NCI-H146 (cell line): Measurements from ENCODE around the gene TAF11L14.
"Not testable (repeated sequence)": the region's sequence is repeated elsewhere in the genome, so short reads cannot be mapped to it uniquely, and the experiment has no call there.

ENCODE experiments used
- DNase-seq: peaks from one replicate; lab custom pipeline; 2025; lab: John Stamatoyannopoulos, UW

The TAF11L14 gene

DNA sequence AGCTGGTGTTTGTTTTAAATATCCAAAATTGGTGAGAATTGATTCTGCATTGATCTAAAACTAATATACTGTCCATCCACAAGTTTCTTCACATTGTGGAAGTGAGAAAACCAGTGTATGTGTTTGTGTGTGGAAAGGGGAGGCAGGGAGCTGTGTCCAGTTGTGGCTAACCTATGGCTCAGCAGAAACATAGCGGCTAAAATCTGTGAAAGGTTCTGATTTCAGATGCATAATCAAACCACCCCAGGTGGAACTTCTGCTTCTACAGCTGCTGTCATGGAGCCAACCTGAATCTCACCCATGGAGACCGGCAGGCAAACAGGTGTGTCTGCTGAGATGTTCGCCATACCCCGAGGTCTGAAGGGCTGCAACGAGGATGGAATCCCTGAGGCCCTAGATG, at the start of gene TAF11L14:
Gene TAF11L14 (plus strand): TSS at position 301 of the 400 bp plus-strand sequence.
- DNase-seq: no peak

- not testable (repeated sequence) for DNase-seq
These were observed 48.6 kb upstream of the TAF11L14 start, which contains the start of gene TAF11L7 for GRCh38 chr5:17585658-17586057. TAF11L7 (minus strand) TSS chr5:17585758.

DNA sequence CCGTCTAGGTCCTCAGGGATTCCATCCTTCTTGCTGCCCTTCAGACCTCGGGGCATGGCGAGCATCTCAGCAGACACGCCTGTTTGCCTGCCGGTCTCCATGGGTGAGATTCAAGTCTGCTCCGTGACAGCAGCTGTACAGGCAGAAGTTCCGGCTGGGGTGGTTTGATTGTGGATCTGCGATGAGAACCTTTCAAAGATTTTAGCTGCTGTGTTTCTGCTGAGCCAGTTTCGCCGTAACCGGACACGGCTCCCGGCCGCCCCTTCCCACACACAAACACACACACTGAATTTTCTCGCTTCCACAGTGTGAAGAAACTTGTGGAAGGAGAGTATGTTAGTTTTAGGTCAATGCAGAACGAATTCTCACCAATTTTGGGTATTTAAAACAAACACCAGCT, 43.4 kb upstream of the TAF11L14 start, which contains the start of gene TAF11L8:
Gene TAF11L8 (minus strand): TSS at position 101 of the 400 bp plus-strand sequence.
- DNase-seq: not testable (repeated sequence)

DNA sequence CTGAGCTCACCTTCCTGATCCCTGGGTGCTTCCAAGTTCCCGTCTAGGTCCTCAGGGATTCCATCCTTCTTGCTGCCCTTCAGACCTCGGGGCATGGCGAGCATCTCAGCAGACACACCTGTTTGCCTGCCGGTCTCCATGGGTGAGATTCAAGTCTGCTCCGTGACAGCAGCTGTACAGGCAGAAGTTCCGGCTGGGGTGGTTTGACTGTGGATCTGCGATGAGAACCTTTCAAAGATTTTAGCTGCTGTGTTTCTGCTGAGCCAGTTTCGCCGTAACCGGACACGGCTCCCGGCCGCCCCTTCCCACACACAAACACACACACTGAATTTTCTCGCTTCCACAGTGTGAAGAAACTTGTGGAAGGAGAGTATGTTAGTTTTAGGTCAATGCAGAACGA, 40.0 kb upstream of the TAF11L14 start, which contains the start of gene TAF11L9:
Gene TAF11L9 (minus strand): TSS at position 140 of the 400 bp plus-strand sequence.
- not testable (repeated sequence) for DNase-seq

DNA sequence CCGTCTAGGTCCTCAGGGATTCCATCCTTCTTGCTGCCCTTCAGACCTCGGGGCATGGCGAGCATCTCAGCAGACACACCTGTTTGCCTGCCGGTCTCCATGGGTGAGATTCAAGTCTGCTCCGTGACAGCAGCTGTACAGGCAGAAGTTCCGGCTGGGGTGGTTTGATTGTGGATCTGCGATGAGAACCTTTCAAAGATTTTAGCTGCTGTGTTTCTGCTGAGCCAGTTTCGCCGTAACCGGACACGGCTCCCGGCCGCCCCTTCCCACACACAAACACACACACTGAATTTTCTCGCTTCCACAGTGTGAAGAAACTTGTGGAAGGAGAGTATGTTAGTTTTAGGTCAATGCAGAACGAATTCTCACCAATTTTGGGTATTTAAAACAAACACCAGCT, 36.5 kb upstream of the TAF11L14 start, which contains the start of gene TAF11L10:
Gene TAF11L10 (minus strand): TSS at position 101 of the 400 bp plus-strand sequence.
- DNase-seq: not testable (repeated sequence)

DNA sequence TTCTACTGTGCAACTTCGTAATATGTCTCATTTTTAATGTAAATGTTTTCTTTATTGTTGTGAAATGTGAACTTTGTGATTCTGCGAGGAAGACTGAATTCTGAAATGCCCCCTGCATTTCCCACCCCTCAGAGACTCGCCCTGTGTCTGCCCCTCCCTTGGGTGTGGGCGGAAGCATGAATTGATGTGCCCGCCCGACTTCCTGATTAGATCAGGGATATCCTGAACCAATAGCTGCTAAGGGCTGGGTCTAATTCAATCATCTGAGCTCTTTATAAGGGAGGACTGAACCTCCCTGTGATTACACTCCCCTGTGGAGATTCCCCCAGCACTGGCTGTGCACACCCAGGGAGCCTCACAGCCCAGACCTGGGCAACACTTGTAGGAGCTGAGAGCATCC, 30.4 kb upstream of the TAF11L14 start, which contains the start of gene TAF11L11:
Gene TAF11L11 (plus strand): TSS at position 304 of the 400 bp plus-strand sequence.
- not testable (repeated sequence) for DNase-seq

DNA sequence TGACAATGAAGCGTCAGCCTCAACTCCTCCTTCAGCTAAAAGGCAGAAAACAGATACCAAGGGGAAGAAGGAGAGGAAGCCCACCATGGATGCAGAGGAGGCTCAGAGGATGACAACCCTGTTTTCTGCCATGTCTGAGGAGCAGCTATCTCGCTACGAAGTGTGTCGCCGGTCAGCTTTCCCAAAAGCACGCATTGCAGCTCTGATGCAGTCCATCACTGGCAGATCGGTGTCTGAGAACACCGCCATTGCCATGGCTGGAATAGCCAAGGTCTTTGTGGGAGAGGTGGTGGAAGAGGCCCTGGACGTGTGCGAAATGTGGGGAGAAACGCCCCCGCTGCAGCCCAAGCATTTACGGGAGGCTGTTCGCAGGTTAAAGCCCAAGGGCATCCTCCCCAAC, 29.3 kb upstream of the TAF11L14 start:
- DNase-seq: no peak

GRCh38 chr5:17607461-17607860, 26.8 kb upstream of the TAF11L14 start:
- not testable (repeated sequence) for DNase-seq

GRCh38 chr5:17610092-17610491, 24.2 kb upstream of the TAF11L14 start, which contains the start of gene TAF11L12:
TAF11L12 (plus strand) TSS chr5:17610392.
- DNase-seq: not testable (repeated sequence)

DNA sequence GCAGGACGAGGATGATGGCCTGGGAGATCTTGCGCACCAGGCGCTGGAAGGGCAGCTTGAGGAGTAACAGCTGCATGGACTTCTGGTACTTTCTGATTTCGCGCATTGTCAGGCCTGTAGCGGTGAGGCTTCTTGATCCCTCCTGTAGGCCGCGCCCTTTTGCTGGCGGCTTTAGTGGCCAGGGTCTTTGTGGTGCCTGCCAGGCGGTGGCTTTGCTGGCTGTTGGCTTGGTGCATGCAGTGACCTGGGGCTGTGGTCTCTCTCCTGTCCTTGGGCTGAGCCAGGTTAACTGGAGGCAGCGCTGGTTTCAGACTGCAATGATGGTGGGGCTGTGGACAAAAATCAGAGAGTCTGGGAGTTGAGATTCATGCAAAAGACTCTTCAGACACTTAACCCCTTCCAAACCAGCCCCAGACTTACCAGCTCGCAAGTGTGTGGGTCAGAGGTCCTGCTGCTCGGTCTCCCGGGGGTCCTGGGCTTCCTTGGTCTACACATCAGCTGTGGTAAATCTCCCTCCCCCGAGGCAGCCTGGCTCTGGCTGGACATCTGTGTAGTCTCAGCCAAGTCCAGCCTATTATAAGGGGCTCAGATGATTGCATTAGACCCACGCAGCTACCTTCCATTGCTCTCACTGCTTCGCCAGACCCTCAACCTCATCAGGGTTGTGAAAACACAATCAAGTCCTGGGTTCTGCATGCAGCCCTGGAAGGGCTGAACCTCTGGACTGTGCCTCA, 19.2 kb upstream of the TAF11L14 start:
- no peak for DNase-seq

- no peak for DNase-seq
These were observed 14.9 kb upstream of the TAF11L14 start for GRCh38 chr5:17619354-17619753.

DNA sequence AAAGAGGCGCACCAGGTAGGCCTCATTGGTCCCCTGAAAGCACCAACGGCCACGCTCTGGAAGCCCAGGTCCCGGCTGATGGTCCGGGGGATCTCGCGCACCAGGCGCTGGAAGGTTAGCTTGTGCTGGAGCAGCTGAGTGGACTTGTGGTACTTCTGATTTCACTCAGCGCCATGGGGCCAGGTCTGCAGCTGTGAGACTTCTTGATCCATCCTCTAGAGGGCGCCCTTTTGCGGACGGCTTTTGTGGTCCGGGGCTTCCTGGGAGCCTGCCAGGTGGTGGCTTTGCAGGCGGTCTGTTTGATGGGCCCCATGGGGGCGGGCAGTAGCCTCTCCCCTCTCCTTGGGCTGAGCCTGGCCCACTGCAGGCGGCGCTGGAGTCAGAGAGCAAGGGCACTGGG, 13.6 kb upstream of the TAF11L14 start:
- DNase-seq: peak; percentile 63

DNA sequence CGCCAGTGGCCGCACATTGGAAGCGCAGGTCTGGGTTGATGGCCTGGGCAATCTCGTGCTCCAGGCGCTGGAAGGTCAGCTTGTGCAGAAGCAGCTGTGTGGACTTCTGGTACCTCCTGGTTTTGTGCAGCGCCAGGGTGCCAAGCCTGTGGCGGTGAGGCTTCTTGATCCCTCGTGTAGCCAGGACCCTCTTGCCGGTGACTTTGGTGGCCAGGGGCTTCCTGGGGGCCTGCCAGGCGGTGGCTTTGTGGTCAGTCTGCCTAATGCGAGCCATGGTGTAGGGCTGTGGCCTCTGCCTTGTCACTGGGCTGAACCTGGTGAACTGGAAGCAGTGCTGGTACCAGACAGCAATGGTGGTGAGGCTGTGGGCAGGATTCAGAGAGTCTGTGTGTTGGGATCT, 8.6 kb upstream of the TAF11L14 start:
- no peak for DNase-seq

GRCh38 chr5:17631788-17632187, 2.5 kb upstream of the TAF11L14 start, which contains the start of gene TAF11L13:
TAF11L13 (plus strand) TSS chr5:17632088.
- DNase-seq: not testable (repeated sequence)

DNA sequence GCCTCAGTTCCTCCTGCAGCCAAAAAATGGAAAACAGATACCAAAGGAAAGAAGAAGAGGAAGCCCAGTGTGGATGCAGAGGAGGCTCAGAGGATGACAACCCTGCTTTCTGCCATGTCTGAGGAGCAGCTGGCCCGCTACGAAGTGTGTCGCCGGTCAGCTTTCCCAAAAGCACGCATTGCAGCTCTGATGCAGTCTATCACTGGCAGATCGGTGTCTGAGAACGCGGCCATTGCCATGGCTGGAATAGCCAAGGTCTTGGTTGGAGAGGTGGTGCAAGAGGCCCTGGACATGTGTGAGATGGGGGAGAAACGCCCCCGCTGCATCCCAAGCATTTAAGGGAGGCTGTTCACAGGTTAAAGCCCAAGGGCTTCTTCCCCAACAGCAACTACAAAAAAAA, 15.0 kb downstream of the TAF11L14 start:
- not testable (repeated sequence) for DNase-seq

DNA sequence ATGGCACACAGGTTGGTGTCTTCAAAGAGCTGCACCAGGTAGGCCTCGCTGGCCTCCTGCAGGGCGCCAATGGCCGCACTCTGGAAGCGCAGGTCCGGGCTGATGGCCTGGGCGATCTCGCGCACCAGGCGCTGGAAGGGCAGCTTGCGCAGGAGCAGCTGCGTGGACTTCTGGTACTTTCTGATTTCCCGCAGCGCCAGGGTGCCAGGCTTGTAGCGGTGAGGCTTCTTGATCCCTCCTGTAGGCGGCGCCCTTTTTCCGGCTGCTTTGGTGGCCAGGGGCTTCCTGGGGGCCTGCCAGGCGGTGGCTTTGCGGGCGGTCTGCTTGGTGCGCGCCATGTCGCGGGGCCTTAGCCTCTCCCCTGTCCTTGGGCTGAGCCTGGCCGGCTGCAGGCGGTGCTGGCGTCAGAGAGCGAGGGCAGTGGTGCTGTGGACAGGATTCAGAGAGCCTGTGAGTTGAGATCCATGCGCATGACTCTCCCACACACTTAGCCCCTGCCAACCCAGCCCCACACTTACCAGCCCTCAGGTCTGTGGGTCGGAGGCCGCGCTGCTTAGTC, 21.0 kb downstream of the TAF11L14 start:
- DNase-seq: not testable (repeated sequence)

GRCh38 chr5:17655921-17656320, 21.7 kb downstream of the TAF11L14 start:
- no peak for DNase-seq

DNA sequence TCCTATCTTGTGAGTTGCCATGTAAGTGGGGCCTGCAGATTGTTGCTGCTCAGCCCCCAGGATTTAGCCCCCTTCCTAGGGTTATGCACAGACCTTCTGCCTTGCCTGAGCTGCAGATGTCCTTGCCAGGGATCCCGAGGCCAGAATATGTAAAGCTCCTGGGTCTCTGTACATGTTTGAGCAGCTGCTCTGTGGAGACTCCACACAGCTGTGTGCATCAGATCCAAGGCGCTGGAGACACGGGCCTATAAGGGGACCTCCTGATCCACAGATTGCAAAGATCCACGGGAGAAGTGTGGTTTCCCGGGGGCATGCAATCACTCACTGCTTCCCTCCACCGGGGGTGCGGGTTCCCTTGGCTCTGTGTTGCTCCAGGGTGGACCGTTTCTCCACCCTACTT, 28.9 kb downstream of the TAF11L14 start:
- peak; percentile 85 for DNase-seq

DNA sequence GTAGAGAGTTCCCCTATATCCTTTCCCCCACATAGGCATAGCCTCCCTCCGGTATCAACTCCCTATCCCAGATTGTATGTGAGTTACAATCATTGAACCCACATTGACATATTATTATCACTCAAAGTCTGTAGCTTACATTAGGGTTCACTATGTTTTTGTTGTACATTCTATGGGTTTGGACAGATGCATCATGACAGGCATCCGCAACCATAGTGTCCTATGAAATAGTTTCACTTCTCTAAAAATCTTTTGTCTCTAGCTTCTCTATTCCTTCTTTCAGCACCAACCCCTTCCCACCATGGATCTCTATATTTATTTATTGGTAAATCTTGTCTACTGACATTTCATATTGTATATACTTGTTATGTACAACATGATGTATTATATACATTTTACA, 31.6 kb downstream of the TAF11L14 start:
- no peak for DNase-seq

DNA sequence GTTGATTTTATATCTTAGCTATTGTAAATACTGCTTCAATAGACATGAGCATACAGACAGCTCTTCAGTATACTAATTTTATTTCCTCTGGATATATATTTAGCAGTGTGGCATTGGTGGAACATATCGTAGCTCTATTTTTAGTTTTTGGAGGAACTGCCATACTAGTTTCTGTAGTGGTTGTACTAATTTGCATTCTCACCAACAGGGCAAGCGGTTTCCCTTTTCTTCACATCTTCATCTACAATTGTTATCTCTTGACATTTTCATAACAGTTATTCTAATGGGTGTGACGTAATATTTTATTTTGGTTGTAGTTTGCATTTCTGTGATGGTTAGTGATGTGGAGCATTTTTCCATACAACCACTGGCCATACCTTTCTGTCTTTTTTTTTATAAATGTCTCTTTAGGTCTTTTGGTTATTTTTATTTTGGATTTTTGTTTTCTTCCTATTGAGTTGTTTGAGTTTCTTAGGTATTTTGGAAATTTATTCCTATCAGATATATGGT, 32.5 kb downstream of the TAF11L14 start:
- no peak for DNase-seq

DNA sequence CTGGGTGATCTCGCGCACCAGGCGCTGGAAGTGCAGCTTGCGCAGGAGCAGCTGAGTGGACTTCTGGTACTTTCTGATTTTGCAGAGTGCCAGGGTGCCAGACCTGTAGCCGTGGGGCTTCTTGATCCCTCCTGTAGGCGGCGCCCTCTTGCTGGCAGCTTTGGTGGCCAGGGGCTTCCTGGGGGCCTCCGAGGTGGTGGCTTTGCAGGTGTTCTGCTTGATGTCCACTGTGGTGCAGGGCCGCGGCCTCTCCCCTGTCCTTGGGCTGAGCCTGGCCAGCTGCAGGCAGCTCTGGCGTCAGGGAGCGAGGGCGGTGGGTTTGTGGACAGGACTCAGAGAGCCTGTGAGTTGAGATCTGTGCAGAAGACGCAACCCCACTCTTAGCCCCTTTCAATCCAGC, 36.1 kb downstream of the TAF11L14 start:
- DNase-seq: no peak

DNA sequence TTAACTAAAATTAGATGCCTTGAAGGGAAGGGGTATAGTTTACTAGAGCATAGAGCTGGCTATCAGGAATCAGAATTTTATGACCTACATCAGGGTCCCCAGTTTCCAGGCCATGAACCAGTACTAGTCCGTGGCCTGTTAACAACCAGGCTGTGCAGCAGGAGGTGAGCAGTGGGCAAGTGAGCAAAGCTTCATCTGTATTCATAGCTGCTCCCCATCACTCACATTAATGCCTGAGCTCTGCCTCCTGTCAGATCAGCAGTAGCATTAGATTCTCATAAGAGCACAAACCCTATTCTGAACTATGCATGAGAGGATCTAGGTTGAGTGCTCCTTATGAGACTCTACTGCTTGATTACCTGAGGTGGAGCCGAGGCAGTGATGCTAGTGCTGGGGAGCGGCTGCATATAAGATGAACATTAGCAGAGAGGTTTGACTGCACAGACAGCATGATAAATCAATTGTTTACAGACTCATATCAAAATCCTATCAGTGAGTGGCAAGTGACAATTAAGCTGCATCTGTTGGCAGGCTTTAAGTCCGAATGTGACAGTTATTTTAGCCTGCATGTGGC, 44.6 kb downstream of the TAF11L14 start:
- no peak for DNase-seq
